Adrenal gland (tissue), 12 donors: ENCODE results near the gene SF3A1. TPM values are rescaled to one million over a fixed set of nuclear protein-coding genes. Genes with fewer than 3 reads are reported as not detected.
A peak's percentile ranks its signal among the peaks of the same experiment; 100 is the strongest.

Experiments
- DNase-seq, 7 donors: peaks; one replicate each; pipeline ENCODE4 v3.0.0-alpha.2; 2019 to 2020
- H3K27ac ChIP-seq, 5 donors: fragments of 200-600 bp; sonication (generic) in 4 of 5; 1 replicate in 3 of 5; 2 replicates in 2 of 5; pipeline versions ENCODE4 v1.5.1 to v1.8.0; 2016 to 2020; ENCODE audit warnings: mild to moderate bottlenecking in 1 of 5
- H3K27me3 ChIP-seq: fragments of 200-600 bp; 2 replicates; pipeline ENCODE4 v1.8.0; 2021
- H3K36me3 ChIP-seq, 2 donors: fragments of 200-600 bp; replicated peaks in 1 of 2; 1 replicate in 1 of 2; 2 replicates in 1 of 2; pipeline versions ENCODE4 v1.5.1 to v1.8.0; 2018 to 2022
- H3K4me1 ChIP-seq, 2 donors: fragments of 200-600 bp; replicated peaks in 1 of 2; 1 replicate in 1 of 2; 2 replicates in 1 of 2; pipeline versions ENCODE4 v1.5.1 to v1.8.0; 2018 to 2021
- H3K4me3 ChIP-seq, 4 donors: fragments of 200-600 bp; sonication (generic) in 3 of 4; one replicate each; pipeline ENCODE4 v1.5.1; 2016 to 2018
- H3K9me3 ChIP-seq, 3 donors: fragments of 200-600 bp; sonication (generic) in 1 of 3; replicated peaks in 1 of 3; 1 replicate in 2 of 3; 2 replicates in 1 of 3; pipeline versions ENCODE4 v1.5.1 to v1.8.0; 2016 to 2021
- POLR2A ChIP-seq, 2 donors: fragments of 450-650 bp; IDR thresholded peaks; one replicate each; pipeline ENCODE4 v1.6.1; 2017; ENCODE audit warnings: antibody characterized with exemption in 2 of 2, mild to moderate bottlenecking in 2 of 2, moderate library complexity in 1 of 2
- WGBS, 4 donors: extraction: QIAGEN DNeasy Blood & Tissue Kit in 2 of 4; methylation state at CpG; one replicate each; pipeline versions ENCODE4 v1.1.5 to v1.1.7; 2013 to 2017; 5-methylcytosine and 5-hydroxymethylcytosine counted together
- intact Hi-C, 2 donors: fragments of 100-400 bp; cut with DNase I; formaldehyde crosslinking; loops; one replicate each; pipeline versions ENCODE4 v1.14.1 to v1.15.0; 2022 to 2023
- polyA plus RNA-seq, 3 donors: library from polyadenylated mRNA; stranded (reverse); fragments of 200-250 nt in 2 of 3; fragments of 350-450 nt in 1 of 3; fragmentation: Illumina TruSeq in 1 of 3; extraction: RNeasy Lipid Tissue Mini Kit (QIAGEN cat#74804) in 1 of 3; gene quantifications; one replicate each; pipeline ENCODE4 v1.2.3, GENCODE V29; 2013 to 2014
- total RNA-seq, 9 donors: library from RNA; depleted of rRNA in 4 of 9; stranded (reverse); fragments of >200 nt in 4 of 9; fragments of 120-200 nt in 1 of 9; fragmentation: NEBNext Ultra II Directional in 1 of 9; extraction: Animal tissue kit (Norgen Biotek cat#: 25700) in 1 of 9; gene quantifications; one replicate each; pipeline versions ENCODE4 v1.1.0 to v1.2.4, GENCODE V29; 2013 to 2023
- TF ChIP-seq, protein P1 (sequence below), 6 experiments: fragments of 450-650 bp in 4 of 6; fragments of 200-600 bp in 2 of 6; sonication (generic) in 1 of 6; IDR thresholded peaks; 1 replicate in 5 of 6; 2 replicates in 1 of 6; pipeline versions ENCODE4 v1.5.1 to v1.8.0; 2016 to 2021; ENCODE audit warnings: antibody characterized with exemption in 6 of 6, mild to moderate bottlenecking in 2 of 6, moderate library complexity in 1 of 6
- donor health status: healthy with polysubstance abuse.
- donor health status: Bipolar disorder and iron deficiency.
- donor health status: DM: yes; HTN: yes; CAD: no.
- donor health status: DM: no; HTN: no; CAD: no.
- donor health status: DM: no; HTN: no; CAD: no.
- donor health status: DM: yes; HTN: yes; CAD: no.

The SF3A1 gene
- total and polyA plus RNA-seq, 12 donors: 15.7 to 212 (median 107) TPM

DNA sequence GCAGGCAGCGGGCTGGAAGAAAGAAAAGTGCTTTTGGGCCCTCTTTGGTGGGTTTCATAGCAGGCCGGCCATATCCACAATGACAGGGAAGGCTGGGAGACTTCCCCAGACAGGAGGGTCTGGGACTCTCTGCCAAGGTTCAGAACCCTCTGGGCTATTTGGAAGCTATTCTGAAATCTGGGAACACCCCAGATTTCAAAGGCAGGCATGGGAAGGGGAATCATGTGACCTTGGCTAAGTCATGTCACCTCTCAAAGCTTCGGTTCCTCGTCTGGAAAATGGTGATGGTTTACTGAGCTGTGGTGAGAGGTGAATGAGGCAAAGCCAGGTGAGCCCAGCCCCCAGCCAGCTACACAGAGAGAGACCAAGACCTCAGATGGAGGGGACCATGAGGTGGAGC, 72.0 kb downstream of the SF3A1 start:
- no peak overlapping the region for H3K4me3 ChIP-seq
- intact Hi-C loops: loop anchor here (5.0 kb wide), 2 partner anchors 43 to 103 kb away; partner anchors contain the start of genes RNF215 (in 1 of the 2) and TBC1D10A (in 1 of the 2)
- no peak for DNase-seq
- no peak overlapping the region for H3K27ac ChIP-seq
- 81 to 91% (median 85%) methylated on average over 4 of the region's 4 CpGs for WGBS, 4 donors
- peaks cover 0 to 14% of the 10 kb centered on the region in 2 donors for H3K36me3 ChIP-seq
- no peaks in the 10 kb centered on the region for H3K9me3 ChIP-seq
- H3K27me3 ChIP-seq: no peaks in the 10 kb centered on the region
- peaks cover 11 to 16% of the 10 kb centered on the region in 2 donors for H3K4me1 ChIP-seq
- no peak for TF ChIP-seq POLR2A (IDR thresholded peaks at IDR 0.05)
- TF ChIP-seq, protein P1, sequence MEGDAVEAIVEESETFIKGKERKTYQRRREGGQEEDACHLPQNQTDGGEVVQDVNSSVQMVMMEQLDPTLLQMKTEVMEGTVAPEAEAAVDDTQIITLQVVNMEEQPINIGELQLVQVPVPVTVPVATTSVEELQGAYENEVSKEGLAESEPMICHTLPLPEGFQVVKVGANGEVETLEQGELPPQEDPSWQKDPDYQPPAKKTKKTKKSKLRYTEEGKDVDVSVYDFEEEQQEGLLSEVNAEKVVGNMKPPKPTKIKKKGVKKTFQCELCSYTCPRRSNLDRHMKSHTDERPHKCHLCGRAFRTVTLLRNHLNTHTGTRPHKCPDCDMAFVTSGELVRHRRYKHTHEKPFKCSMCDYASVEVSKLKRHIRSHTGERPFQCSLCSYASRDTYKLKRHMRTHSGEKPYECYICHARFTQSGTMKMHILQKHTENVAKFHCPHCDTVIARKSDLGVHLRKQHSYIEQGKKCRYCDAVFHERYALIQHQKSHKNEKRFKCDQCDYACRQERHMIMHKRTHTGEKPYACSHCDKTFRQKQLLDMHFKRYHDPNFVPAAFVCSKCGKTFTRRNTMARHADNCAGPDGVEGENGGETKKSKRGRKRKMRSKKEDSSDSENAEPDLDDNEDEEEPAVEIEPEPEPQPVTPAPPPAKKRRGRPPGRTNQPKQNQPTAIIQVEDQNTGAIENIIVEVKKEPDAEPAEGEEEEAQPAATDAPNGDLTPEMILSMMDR (IDR thresholded peaks at IDR 0.05): no peak

- H3K4me1 ChIP-seq: peaks cover 11 to 15% of the 10 kb centered on the region in 2 donors
- no peaks in the 10 kb centered on the region for H3K27me3 ChIP-seq
- no peak for DNase-seq
- 85 to 96% (median 87%) methylated on average over 3 to 9 of the region's 9 CpGs for WGBS, 4 donors
- H3K4me3 ChIP-seq: no peak overlapping the region
- intact Hi-C loops: no loop called here
- no peak for TF ChIP-seq POLR2A (IDR thresholded peaks at IDR 0.05)
- TF ChIP-seq, protein P1 (IDR thresholded peaks at IDR 0.05): no peak
- no peaks in the 10 kb centered on the region for H3K9me3 ChIP-seq
- peaks cover 0 to 14% of the 10 kb centered on the region in 2 donors for H3K36me3 ChIP-seq
- no peak overlapping the region for H3K27ac ChIP-seq
These were observed 72.5 kb downstream of the SF3A1 start for GRCh38 chr22:30284172-30284571.

- Histone ChIP-seq H3K9me3 (no peaks in the 10 kb centered on the region), H3K4me1 (peaks cover 9 to 12% of the 10 kb centered on the region in 2 donors), H3K27me3 (no peaks in the 10 kb centered on the region), H3K27ac (no peak overlapping the region), H3K36me3 (peaks cover 0 to 14% of the 10 kb centered on the region in 2 donors), H3K4me3 (no peak overlapping the region)
- intact Hi-C loops: no loop called here
- TF ChIP-seq POLR2A (IDR thresholded peaks at IDR 0.05): no peak
- TF ChIP-seq, protein P1 (IDR thresholded peaks at IDR 0.05): no peak
- DNase-seq: no peak
- WGBS, 4 donors: 91 to 93% methylated on average over 4 of the region's 4 CpGs; no CpG with 5 or more reads in 2 of the 4 donors
These were observed 73.4 kb downstream of the SF3A1 start for GRCh38 chr22:30283342-30283741.

DNA sequence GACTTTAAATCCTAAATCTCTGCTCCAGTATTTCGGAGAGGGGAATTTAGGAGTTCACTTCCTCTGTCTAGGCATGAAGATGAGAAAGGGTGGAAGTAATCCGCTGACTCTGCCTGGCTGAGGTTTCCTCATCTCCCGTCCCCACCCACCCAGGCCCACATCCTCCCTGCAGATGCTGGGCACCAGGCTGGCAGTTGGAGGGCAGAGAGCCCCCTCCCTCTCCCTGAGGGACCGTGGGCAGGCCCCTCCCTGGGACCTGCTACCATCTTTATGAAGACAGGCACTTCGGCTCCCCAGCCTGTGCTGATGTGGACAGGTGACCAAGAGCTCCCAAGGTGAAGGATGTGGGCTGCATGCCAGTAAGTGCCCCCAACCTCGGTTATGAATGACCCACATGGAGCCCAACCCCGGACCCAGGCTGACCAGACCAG, 74.1 kb downstream of the SF3A1 start:
- Histone ChIP-seq H3K27me3 (no peaks in the 10 kb centered on the region), H3K4me3 (no peak overlapping the region), H3K4me1 (peaks cover 7 to 12% of the 10 kb centered on the region in 2 donors), H3K36me3 (peaks cover 0 to 14% of the 10 kb centered on the region in 2 donors), H3K27ac (peak overlapping the region in 1 of 5 donors; percentile 52), H3K9me3 (no peaks in the 10 kb centered on the region)
- 52 to 86% (median 64%) methylated on average over 2 to 7 of the region's 7 CpGs for WGBS, 4 donors
- TF ChIP-seq POLR2A (IDR thresholded peaks at IDR 0.05): no peak
- TF ChIP-seq, protein P1 (IDR thresholded peaks at IDR 0.05): no peak
- DNase-seq: no peak
- intact Hi-C loops: no loop called here

Other genes starting within 250 kb of the SF3A1 start
- gene LIF, start 110.1 kb downstream of the SF3A1 start, total RNA-seq: 1 to 10 TPM in 6 of 9 donors, under 1 TPM in 3; 0.06 to 9.3 (median 1.5) TPM
- 1 to 10 TPM in 2 of 3 donors, under 1 TPM in 1; 0.49 to 2.4 (median 1.4) TPM for gene LIF, start 110.1 kb downstream of the SF3A1 start, polyA plus RNA-seq
- 1 to 10 TPM in 6 of 9 donors, under 1 TPM in 2, not detected in 1; 0.85 to 8.1 (median 1.9) TPM for gene OSM, start 90.0 kb downstream of the SF3A1 start, total RNA-seq
- gene OSM, start 90.0 kb downstream of the SF3A1 start, polyA plus RNA-seq: 1 to 10 TPM in 1 of 3 donors, under 1 TPM in 2; 0.44 to 1.6 (median 0.56) TPM
- gene CASTOR1, start 67.4 kb downstream of the SF3A1 start, total RNA-seq: 10 to 100 TPM in 6 of 9 donors, 1 to 10 TPM in 3; 5.5 to 20.1 (median 15.0) TPM
- gene CASTOR1, start 67.4 kb downstream of the SF3A1 start, polyA plus RNA-seq: 10 to 100 TPM in 2 of 3 donors, 1 to 10 TPM in 1; 2.4 to 18.3 (median 15.1) TPM
- gene TBC1D10A, start 30.0 kb downstream of the SF3A1 start, total RNA-seq: 10 to 100 TPM; 22.0 to 55.0 (median 31.4) TPM
- 10 to 100 TPM; 11.7 to 23.2 (median 14.2) TPM for gene TBC1D10A, start 30.0 kb downstream of the SF3A1 start, polyA plus RNA-seq
- 1 to 10 TPM in 8 of 9 donors, under 1 TPM in 1; 0.48 to 9.9 (median 2.7) TPM for gene CCDC157, start 113 bp upstream of the SF3A1 start, total RNA-seq
- gene CCDC157, start 113 bp upstream of the SF3A1 start, polyA plus RNA-seq: 1 to 10 TPM in 2 of 3 donors, under 1 TPM in 1; 0.75 to 5.3 (median 3.7) TPM
- gene RNF215, start 30.5 kb upstream of the SF3A1 start, total RNA-seq: 10 to 100 TPM in 5 of 9 donors, 1 to 10 TPM in 4; 7.7 to 20.1 (median 10.1) TPM
- gene RNF215, start 30.5 kb upstream of the SF3A1 start, polyA plus RNA-seq: 10 to 100 TPM in 2 of 3 donors, 1 to 10 TPM in 1; 2.0 to 17.4 (median 17.1) TPM
- gene SEC14L2, start 40.1 kb upstream of the SF3A1 start, total RNA-seq: 1 to 10 TPM in 8 of 9 donors, under 1 TPM in 1; 0.78 to 7.7 (median 4.9) TPM
- gene SEC14L2, start 40.1 kb upstream of the SF3A1 start, polyA plus RNA-seq: 1 to 10 TPM in 2 of 3 donors, under 1 TPM in 1; 0.99 to 3.1 (median 2.1) TPM
- 10 to 100 TPM; 10.4 to 36.3 (median 14.0) TPM for gene MTFP1, start 68.9 kb upstream of the SF3A1 start, total RNA-seq
- 10 to 100 TPM; 13.7 to 19.7 (median 16.3) TPM for gene MTFP1, start 68.9 kb upstream of the SF3A1 start, polyA plus RNA-seq
- gene SEC14L3, start 115.1 kb upstream of the SF3A1 start, total RNA-seq: under 1 TPM in 1 of 9 donors, not detected in 8; 0.27 TPM
- gene SEC14L3, start 115.1 kb upstream of the SF3A1 start, polyA plus RNA-seq: not detected
- 1 to 10 TPM in 6 of 9 donors, under 1 TPM in 3; 0.17 to 2.6 (median 1.1) TPM for gene SEC14L4, start 148.8 kb upstream of the SF3A1 start, total RNA-seq
- gene SEC14L4, start 148.8 kb upstream of the SF3A1 start, polyA plus RNA-seq: under 1 TPM; 0.29 to 0.64 (median 0.47) TPM
- 1 to 10 TPM in 5 of 9 donors, under 1 TPM in 3, not detected in 1; 0.19 to 4.3 (median 1.3) TPM for gene SEC14L6, start 189.8 kb upstream of the SF3A1 start, total RNA-seq
- gene SEC14L6, start 189.8 kb upstream of the SF3A1 start, polyA plus RNA-seq: 1 to 10 TPM in 1 of 3 donors, under 1 TPM in 2; 0.32 to 1.5 (median 0.74) TPM
- gene GAL3ST1, start 217.8 kb upstream of the SF3A1 start, total RNA-seq: under 1 TPM in 2 of 9 donors, not detected in 7; 0.31 to 0.33 TPM
- gene GAL3ST1, start 217.8 kb upstream of the SF3A1 start, polyA plus RNA-seq: under 1 TPM in 2 of 3 donors, not detected in 1; 0.57 to 0.72 TPM
- 100 to 1,000 TPM in 1 of 9 donors, 10 to 100 TPM in 8; 46.0 to 105 (median 60.1) TPM for gene PES1, start 235.0 kb upstream of the SF3A1 start, total RNA-seq
- gene PES1, start 235.0 kb upstream of the SF3A1 start, polyA plus RNA-seq: 100 to 1,000 TPM in 1 of 3 donors, 10 to 100 TPM in 2; 63.6 to 117 (median 68.5) TPM